DOHH2 (cell line): Measurements from ENCODE around the gene CSNK2A1.
"Not testable (repeated sequence)": the region's sequence is repeated elsewhere in the genome, so short reads cannot be mapped to it uniquely, and the experiment has no call there.

Source experiments
- H3F3A ChIP-seq: fragments of 200-600 bp; sonication (generic), shearing (Covaris generic); 2 replicates; pipeline ENCODE4 v1.6.0; 2016; ENCODE audit warnings: antibody characterized with exemption, mild to moderate bottlenecking; ENCODE audit not compliant: control insufficient read depth, insufficient read depth
- H3K27ac ChIP-seq: fragments of 200-600 bp; sonication (generic); 2 replicates; pipeline ENCODE4 v1.5.1; 2014; ENCODE audit warnings: low read depth, mild to moderate bottlenecking, low read length, moderate library complexity
- H3K27me3 ChIP-seq: fragments of 200-600 bp; sonication (generic); 2 replicates; pipeline ENCODE4 v1.6.1; 2014; ENCODE audit warnings: mild to moderate bottlenecking, low read length, mixed read lengths; ENCODE audit not compliant: control insufficient read depth
- H3K36me3 ChIP-seq: fragments of 200-600 bp; sonication (generic); 2 replicates; pipeline ENCODE4 v1.6.1; 2014; ENCODE audit warnings: mild to moderate bottlenecking, low read length, moderate library complexity, mixed read lengths; ENCODE audit not compliant: control insufficient read depth
- H3K4me1 ChIP-seq: fragments of 200-600 bp; sonication (generic); 2 replicates; pipeline ENCODE4 v1.6.1; 2014; ENCODE audit warnings: mild to moderate bottlenecking, low read length, mixed read lengths; ENCODE audit not compliant: control insufficient read depth
- H3K4me2 ChIP-seq: fragments of 200-600 bp; sonication (generic); 2 replicates; pipeline ENCODE4 v1.6.0; 2014; ENCODE audit warnings: mild to moderate bottlenecking, low read length, moderate library complexity
- H3K4me3 ChIP-seq: fragments of 200-600 bp; sonication (generic); 2 replicates; pipeline ENCODE4 v1.5.1; 2014; ENCODE audit warnings: mild to moderate bottlenecking, low read length, mixed read lengths
- H3K79me2 ChIP-seq: fragments of 200-600 bp; sonication (generic); 2 replicates; pipeline ENCODE4 v1.6.1; 2014; ENCODE audit warnings: mild to moderate bottlenecking, low read length, mixed read lengths; ENCODE audit not compliant: control insufficient read depth
- H3K9me2 ChIP-seq: fragments of 200-600 bp; sonication (generic); replicated peaks from 2 replicates; pipeline ENCODE4 v1.6.1; 2014; ENCODE audit warnings: mild to moderate bottlenecking, low read length, mixed read lengths; ENCODE audit not compliant: control insufficient read depth
- H3K9me3 ChIP-seq: fragments of 200-600 bp; sonication (generic); 2 replicates; pipeline ENCODE4 v1.6.1; 2014; ENCODE audit warnings: antibody characterized with exemption, low read length, mixed read lengths; ENCODE audit not compliant: control insufficient read depth, insufficient read depth
- H4K20me1 ChIP-seq: fragments of 200-600 bp; sonication (generic); 2 replicates; pipeline ENCODE4 v1.6.0; 2014; ENCODE audit warnings: low read depth, mild to moderate bottlenecking, antibody characterized with exemption, low read length, moderate library complexity; ENCODE audit not compliant: control insufficient read depth, insufficient read depth
- EZH2phosphoT487 ChIP-seq: fragments of 200-600 bp; sonication (generic); IDR thresholded peaks from 2 replicates; pipeline ENCODE4 v1.6.1; 2017; ENCODE audit warnings: borderline replicate concordance, mild to moderate bottlenecking, antibody characterized with exemption, low read length, moderate library complexity, mixed read lengths
- TF ChIP-seq, protein P1 (sequence below): fragments of 200-600 bp; sonication (generic); IDR thresholded peaks from one replicate; pipeline ENCODE4 v1.5.1; 2014; ENCODE audit warnings: antibody characterized with exemption, mild to moderate bottlenecking, low read depth, low read length; ENCODE audit not compliant: poor library complexity, severe bottlenecking

CSNK2A1 gene

DNA sequence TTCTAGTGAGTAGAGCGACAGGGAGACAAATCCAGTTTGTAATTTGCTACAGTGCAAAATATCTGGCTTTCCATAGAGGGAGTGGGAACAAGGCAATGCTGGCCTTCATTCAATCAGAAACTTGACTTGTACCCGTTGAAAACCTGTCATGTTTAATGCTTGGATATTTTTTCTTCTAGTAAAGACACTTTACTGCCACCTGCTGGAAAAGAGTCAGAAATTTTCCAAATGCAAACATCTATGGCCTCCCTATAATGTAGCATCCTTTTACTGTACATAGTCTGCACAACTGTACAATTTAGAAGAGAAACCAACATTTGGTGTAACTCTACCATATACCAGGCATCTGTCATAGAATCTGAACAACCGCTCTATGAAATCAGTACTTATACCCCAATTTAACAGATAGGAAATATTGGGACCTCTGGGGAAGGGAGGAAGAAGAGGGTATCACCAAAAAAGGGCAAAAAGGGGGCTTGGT is 64.6 kb downstream of the CSNK2A1 start:
- Histone ChIP-seq H3K36me3 (peaks cover 60% of the 10 kb centered on the region), H3K4me3 (no peak overlapping the region), H3K4me1 (no peaks in the 10 kb centered on the region), H3K79me2 (no peaks in the 10 kb centered on the region), H3K4me2 (no peak overlapping the region), H4K20me1 (no peaks in the 10 kb centered on the region), H3K9me2 (no peaks in the 10 kb centered on the region), H3K27me3 (no peaks in the 10 kb centered on the region), H3K27ac (no peak overlapping the region), H3F3A (peaks cover 23% of the 10 kb centered on the region), H3K9me3 (no peaks in the 10 kb centered on the region)
- TF ChIP-seq, protein P1, sequence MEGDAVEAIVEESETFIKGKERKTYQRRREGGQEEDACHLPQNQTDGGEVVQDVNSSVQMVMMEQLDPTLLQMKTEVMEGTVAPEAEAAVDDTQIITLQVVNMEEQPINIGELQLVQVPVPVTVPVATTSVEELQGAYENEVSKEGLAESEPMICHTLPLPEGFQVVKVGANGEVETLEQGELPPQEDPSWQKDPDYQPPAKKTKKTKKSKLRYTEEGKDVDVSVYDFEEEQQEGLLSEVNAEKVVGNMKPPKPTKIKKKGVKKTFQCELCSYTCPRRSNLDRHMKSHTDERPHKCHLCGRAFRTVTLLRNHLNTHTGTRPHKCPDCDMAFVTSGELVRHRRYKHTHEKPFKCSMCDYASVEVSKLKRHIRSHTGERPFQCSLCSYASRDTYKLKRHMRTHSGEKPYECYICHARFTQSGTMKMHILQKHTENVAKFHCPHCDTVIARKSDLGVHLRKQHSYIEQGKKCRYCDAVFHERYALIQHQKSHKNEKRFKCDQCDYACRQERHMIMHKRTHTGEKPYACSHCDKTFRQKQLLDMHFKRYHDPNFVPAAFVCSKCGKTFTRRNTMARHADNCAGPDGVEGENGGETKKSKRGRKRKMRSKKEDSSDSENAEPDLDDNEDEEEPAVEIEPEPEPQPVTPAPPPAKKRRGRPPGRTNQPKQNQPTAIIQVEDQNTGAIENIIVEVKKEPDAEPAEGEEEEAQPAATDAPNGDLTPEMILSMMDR: peak; percentile 68
- no peak for TF ChIP-seq EZH2phosphoT487

DNA sequence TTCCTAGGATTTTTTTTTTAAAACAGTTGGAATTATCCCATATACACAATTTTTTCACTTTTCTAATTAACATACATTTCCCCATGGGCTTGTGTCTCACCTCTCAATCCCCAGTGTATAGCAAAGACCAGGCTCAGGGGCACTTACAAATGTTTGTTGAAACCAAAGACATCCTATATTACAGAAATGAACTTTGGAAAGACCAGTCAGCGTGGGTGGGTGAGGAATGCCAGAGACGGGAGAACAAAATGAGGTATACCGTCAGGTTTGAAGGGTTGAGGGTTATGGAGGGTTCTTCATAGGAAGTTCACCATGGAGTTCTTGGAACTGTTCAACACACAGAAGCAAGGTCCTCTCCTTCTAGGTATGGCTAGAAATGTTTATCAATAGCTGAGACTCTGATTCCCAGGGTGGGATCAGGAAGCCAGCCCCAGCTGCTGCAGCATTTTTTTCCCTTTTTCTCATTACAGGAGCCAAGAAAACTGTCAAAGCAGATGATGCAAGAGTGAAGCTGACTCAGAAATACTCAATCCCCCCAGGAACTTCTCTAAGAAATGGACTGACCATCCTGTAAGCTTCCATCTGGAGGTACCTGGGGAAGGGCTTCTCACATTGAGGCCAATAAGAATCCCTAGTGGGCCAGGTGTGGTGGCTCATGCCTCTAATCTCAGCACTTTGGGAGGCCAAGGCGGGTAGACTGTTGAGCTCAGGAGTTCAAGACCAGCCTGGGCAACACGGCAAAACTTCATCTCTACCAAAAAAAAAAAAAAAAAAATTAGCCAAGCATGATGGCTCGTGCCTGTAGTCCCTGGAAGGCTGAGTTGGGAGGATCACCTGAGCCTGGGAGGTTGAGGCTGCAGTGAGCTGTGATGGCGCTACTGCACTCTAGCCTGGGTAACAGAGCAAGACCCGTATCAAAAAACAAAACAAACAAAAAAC is 65.3 kb downstream of the CSNK2A1 start:
- Histone ChIP-seq H3K27me3 (no peaks in the 10 kb centered on the region), H4K20me1 (no peaks in the 10 kb centered on the region), H3K36me3 (peaks cover 53% of the 10 kb centered on the region), H3K4me2 (no peak overlapping the region), H3K4me3 (no peak overlapping the region), H3K9me3 (no peaks in the 10 kb centered on the region), H3K79me2 (no peaks in the 10 kb centered on the region), H3K9me2 (no peaks in the 10 kb centered on the region), H3K27ac (no peak overlapping the region), H3K4me1 (no peaks in the 10 kb centered on the region), H3F3A (peaks cover 23% of the 10 kb centered on the region)
- TF ChIP-seq, protein P1: no peak
- TF ChIP-seq EZH2phosphoT487: no peak

DNA sequence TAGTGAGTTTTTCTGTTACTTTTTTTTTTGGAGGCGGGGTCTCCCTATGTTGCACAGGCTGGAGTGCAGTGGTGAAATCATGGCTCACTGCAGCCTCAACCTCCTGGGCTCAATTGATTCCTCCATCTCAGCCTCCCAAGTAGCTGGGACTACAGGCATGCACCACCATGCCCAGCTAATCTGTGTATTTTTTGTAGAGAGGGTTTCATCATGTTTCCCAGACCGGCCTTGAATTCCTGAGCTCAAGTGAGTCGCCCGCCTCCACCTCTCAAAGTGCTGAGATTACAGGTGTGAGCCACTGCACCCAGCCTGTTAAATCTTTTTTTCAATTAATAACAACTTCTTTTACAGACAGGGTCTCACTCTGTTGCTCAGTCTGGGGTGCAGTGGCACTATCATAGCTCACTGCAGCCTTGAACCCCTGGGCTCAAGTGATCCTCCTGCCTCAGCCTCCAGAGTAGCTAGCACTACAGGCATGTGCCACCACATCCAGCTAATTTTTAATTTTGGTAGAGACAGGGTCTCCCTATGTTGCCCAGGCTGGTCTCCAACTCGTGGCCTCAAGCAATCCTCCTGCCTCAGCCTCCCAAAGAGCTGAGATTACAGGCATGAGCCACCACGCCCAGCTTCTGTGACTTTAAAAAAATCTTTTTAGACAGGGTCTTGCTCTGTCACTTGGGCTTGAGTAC is 66.9 kb downstream of the CSNK2A1 start:
- H3K9me3 ChIP-seq, H4K20me1 ChIP-seq, H3K4me3 ChIP-seq, H3K4me2 ChIP-seq, H3K27me3 ChIP-seq, H3K4me1 ChIP-seq, H3K27ac ChIP-seq, H3K79me2 ChIP-seq, H3K9me2 ChIP-seq: not testable (repeated sequence)
- H3F3A ChIP-seq: peaks cover 20% of the 10 kb centered on the region
- peaks cover 37% of the 10 kb centered on the region for H3K36me3 ChIP-seq
